HG02970 (cell line): ENCODE measurements around the gene MOSPD3.

Experiments used
- ATAC-seq: cut with Tn5 transposase; IDR thresholded peaks from one replicate; pipeline ENCODE4 v1.9.1; 2021; ENCODE audit warnings: mild to moderate bottlenecking, moderate library complexity, moderate number of reproducible peaks; ENCODE audit not compliant: unreplicated experiment, low FRiP score

The MOSPD3 gene

GRCh38 chr7:100614308-100614861 is 2.0 kb downstream of the MOSPD3 start:
- no peak for ATAC-seq

GRCh38 chr7:100620239-100620638 is 7.9 kb downstream of the MOSPD3 start:
- no peak for ATAC-seq

- ATAC-seq = no peak
These were observed 8.5 kb downstream of the MOSPD3 start for GRCh38 chr7:100620804-100621203.

- no peak for ATAC-seq
These were observed 9.2 kb downstream of the MOSPD3 start for GRCh38 chr7:100621554-100621953.

GRCh38 chr7:100623951-100624824 is 11.8 kb downstream of the MOSPD3 start:
- no peak for ATAC-seq

- no peak for ATAC-seq
These were observed 13.7 kb downstream of the MOSPD3 start for GRCh38 chr7:100626055-100626454.

GRCh38 chr7:100626530-100627237 is 14.3 kb downstream of the MOSPD3 start:
- ATAC-seq = no peak

- ATAC-seq = no peak
These were observed 14.9 kb downstream of the MOSPD3 start for GRCh38 chr7:100627238-100627549.

GRCh38 chr7:100629117-100629716 is 16.9 kb downstream of the MOSPD3 start:
- no peak for ATAC-seq

GRCh38 chr7:100630066-100630465 is 17.7 kb downstream of the MOSPD3 start:
- no peak for ATAC-seq

GRCh38 chr7:100632951-100633717 is 20.8 kb downstream of the MOSPD3 start:
- ATAC-seq = no peak

- no peak for ATAC-seq
These were observed 27.7 kb downstream of the MOSPD3 start for GRCh38 chr7:100639995-100640516.

- no peak for ATAC-seq
These were observed 28.4 kb downstream of the MOSPD3 start for GRCh38 chr7:100640517-100641440.

- ATAC-seq = no peak
These were observed 29.1 kb downstream of the MOSPD3 start, which contains the start of gene TFR2 for GRCh38 chr7:100641463-100641859. Gene TFR2, minus strand, starts transcription at chr7:100641552. Its CDS starts 43 bp downstream, at chr7:100641509.

- no peak for ATAC-seq
These were observed 29.7 kb downstream of the MOSPD3 start for GRCh38 chr7:100641860-100642533.

GRCh38 chr7:100642534-100642907 is 30.2 kb downstream of the MOSPD3 start:
- ATAC-seq = no peak

- no peak for ATAC-seq
These were observed 37.7 kb downstream of the MOSPD3 start for GRCh38 chr7:100649826-100650565.
